Measurements from ENCODE around the gene STXBP1.
A peak's percentile ranks its signal among the peaks of the same experiment; 100 is the strongest.

The STXBP1 gene

DNA sequence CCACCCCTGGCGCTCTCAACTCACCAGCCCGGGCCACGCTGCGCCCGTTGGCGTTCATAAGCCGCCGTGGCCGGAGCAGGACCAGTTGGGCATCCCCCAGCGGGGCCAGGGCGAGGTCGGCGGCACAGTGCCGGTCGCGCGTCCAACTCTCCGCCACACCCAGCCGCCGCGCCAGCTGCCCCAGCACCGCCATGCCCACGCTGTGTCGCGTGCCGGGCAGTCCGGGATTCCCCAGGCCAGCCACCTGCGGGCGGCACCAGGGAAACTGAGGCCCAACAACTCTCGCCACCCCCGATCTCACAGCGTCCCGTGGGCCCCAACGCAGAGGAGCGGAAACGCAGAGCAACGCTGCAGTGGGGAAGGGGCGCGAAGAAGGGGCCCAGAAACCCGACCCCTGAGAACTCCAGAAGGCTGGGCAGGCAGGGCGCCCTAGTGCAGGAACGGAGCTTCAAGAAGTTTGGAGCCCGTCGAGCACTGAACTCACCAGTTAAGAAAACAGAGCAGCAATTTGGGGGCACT lies 102.9 kb downstream of the STXBP1 start:
- Histone ChIP-seq H3K9me3 (ENCODE audit: insufficient read depth, low read length) (no peaks in the 10 kb centered on the region), H2AFZ (ENCODE audit: low read depth, low read length, severe bottlenecking) (peak overlapping the region; percentile 95), H3K4me3 (ENCODE audit: insufficient read depth, low read length, poor library complexity, severe bottlenecking) (peak overlapping the region; percentile 68), H3K27ac (ENCODE audit: low read depth, low read length) (no peak overlapping the region), H3K9ac (ENCODE audit: low read length) (peak overlapping the region; percentile 64), H3K27me3 (ENCODE audit: low read length) (no peaks in the 10 kb centered on the region), H4K20me1 (ENCODE audit: low read depth, low read length) (no peaks in the 10 kb centered on the region), H3K79me2 (ENCODE audit: insufficient read depth, low read length) (no peaks in the 10 kb centered on the region), H3K9me2 (replicated peaks; ENCODE audit: insufficient read depth, low read length) (no peaks in the 10 kb centered on the region), H3F3A (ENCODE audit: insufficient read depth) (no peaks in the 10 kb centered on the region), H3K36me3 (ENCODE audit: low read length) (no peaks in the 10 kb centered on the region), H3K4me2 (ENCODE audit: low read depth, low read length, poor library complexity, severe bottlenecking) (peak overlapping the region; percentile 86)
- TF ChIP-seq EZH2phosphoT487 (conservative IDR thresholded peaks at IDR 0.05; ENCODE audit: low read length): no peak
- TF ChIP-seq, protein P1, sequence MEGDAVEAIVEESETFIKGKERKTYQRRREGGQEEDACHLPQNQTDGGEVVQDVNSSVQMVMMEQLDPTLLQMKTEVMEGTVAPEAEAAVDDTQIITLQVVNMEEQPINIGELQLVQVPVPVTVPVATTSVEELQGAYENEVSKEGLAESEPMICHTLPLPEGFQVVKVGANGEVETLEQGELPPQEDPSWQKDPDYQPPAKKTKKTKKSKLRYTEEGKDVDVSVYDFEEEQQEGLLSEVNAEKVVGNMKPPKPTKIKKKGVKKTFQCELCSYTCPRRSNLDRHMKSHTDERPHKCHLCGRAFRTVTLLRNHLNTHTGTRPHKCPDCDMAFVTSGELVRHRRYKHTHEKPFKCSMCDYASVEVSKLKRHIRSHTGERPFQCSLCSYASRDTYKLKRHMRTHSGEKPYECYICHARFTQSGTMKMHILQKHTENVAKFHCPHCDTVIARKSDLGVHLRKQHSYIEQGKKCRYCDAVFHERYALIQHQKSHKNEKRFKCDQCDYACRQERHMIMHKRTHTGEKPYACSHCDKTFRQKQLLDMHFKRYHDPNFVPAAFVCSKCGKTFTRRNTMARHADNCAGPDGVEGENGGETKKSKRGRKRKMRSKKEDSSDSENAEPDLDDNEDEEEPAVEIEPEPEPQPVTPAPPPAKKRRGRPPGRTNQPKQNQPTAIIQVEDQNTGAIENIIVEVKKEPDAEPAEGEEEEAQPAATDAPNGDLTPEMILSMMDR (IDR thresholded peaks at IDR 0.05; ENCODE audit: insufficient read depth, low read length, poor library complexity, severe bottlenecking): no peak

DNA sequence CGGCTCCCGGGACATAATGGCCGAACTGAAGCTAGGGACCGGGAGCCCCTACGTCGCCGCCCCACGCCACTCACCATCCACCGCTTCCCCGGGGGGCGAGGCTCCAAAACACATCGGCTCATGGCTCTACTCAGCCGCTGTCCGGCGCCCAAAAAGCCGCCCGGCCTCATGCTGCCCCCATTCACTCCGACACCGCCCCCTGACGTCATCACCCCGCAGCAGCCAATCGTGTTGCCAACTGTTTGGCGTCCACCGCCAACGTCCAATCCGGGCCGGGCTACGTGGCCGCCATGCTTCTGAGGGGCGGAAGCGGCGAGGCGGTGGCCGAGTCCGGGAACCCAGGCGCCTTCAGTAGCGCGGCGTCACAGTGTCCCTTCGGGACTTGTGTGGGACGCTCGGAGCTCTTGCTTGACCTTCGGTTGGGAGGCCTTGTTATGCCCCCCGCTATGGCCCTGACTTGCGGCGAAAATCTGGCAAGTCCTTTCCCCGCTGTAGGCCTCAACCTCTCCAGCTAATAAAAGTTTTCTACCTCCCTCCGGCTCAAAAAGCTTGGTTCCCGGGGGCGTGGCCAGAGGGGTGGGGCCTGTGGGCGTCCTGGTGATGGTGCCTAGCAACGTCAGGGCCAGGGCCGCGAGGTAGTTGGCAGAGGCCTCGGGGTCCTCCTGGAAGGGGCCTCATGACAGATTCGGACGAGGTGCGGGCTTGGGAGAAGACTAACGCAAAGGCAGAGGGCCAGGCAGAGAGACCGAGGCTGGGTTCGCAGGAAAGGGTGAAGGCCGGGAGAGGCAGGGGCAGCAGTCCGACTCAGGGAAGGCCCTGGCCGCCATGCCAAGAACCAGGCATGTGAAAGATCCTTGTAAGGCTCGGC lies 103.6 kb downstream of the STXBP1 start, which contains the start of the genes PTRH1 and TTC16:
Gene PTRH1, minus strand, starts transcription at position 194 of the 868 bp plus-strand sequence. Its CDS starts 24 bp downstream, at position 170.
Gene TTC16, plus strand, starts transcription at position 610 of the 868 bp plus-strand sequence. Its CDS starts 67 bp downstream, at position 677.
- no peaks in the 10 kb centered on the region for H3K79me2 ChIP-seq (ENCODE audit: insufficient read depth, low read length)

DNA sequence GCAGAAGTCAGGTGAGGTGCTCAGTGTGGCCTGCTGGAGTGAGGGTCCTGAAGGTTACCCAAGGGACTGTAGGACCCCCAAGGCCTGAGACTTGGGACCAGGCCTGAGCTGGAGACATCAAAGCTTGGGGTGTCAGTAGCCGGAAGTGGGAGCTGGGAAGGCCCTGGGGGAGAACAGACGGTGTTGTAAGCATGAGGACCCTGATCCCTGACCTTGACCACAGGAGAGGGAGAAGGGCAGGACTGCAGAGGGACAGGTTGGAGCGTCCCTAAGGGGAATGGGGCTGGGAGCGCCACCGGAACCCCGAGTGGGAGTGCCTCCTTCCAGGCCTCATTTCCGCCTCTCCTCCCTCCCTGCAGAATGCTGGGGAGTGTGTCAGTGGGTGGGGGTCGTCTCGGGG lies 104.3 kb downstream of the STXBP1 start:
- Histone ChIP-seq H3K79me2 (ENCODE audit: insufficient read depth, low read length) (no peaks in the 10 kb centered on the region), H3K9ac (ENCODE audit: low read length) (no peak overlapping the region), H3K9me3 (ENCODE audit: insufficient read depth, low read length) (no peaks in the 10 kb centered on the region), H3K27ac (ENCODE audit: low read depth, low read length) (no peak overlapping the region), H3F3A (ENCODE audit: insufficient read depth) (no peaks in the 10 kb centered on the region), H3K9me2 (replicated peaks; ENCODE audit: insufficient read depth, low read length) (no peaks in the 10 kb centered on the region), H3K4me2 (ENCODE audit: low read depth, low read length, poor library complexity, severe bottlenecking) (peak overlapping the region; percentile 86), H3K27me3 (ENCODE audit: low read length) (no peaks in the 10 kb centered on the region), H4K20me1 (ENCODE audit: low read depth, low read length) (no peaks in the 10 kb centered on the region), H3K4me3 (ENCODE audit: insufficient read depth, low read length, poor library complexity, severe bottlenecking) (no peak overlapping the region), H3K36me3 (ENCODE audit: low read length) (no peaks in the 10 kb centered on the region), H2AFZ (ENCODE audit: low read depth, low read length, severe bottlenecking) (peak overlapping the region; percentile 95)
- TF ChIP-seq, protein P1 (IDR thresholded peaks at IDR 0.05; ENCODE audit: insufficient read depth, low read length, poor library complexity, severe bottlenecking): no peak
- no peak for TF ChIP-seq EZH2phosphoT487 (conservative IDR thresholded peaks at IDR 0.05; ENCODE audit: low read length)

More for the DNA sequence above, 103.6 kb downstream of the STXBP1 start, which contains the start of the genes PTRH1 and TTC16:
- no peaks in the 10 kb centered on the region for H3F3A ChIP-seq (ENCODE audit: insufficient read depth)
- peak within 1 kb of the TSS; percentile 68 for H3K4me3 ChIP-seq (ENCODE audit: insufficient read depth, low read length, poor library complexity, severe bottlenecking)
- no peaks in the 10 kb centered on the region for H3K27me3 ChIP-seq (ENCODE audit: low read length)
- H3K9me2 ChIP-seq (replicated peaks; ENCODE audit: insufficient read depth, low read length): no peaks in the 10 kb centered on the region
- TF ChIP-seq EZH2phosphoT487 (conservative IDR thresholded peaks at IDR 0.05; ENCODE audit: low read length): no peak
- TF ChIP-seq, protein P1 (IDR thresholded peaks at IDR 0.05; ENCODE audit: insufficient read depth, low read length, poor library complexity, severe bottlenecking): no peak
- no peaks in the 10 kb centered on the region for H3K9me3 ChIP-seq (ENCODE audit: insufficient read depth, low read length)
- no peaks in the 10 kb centered on the region for H4K20me1 ChIP-seq (ENCODE audit: low read depth, low read length)
- peak within 1 kb of the TSS; percentile 95 for H2AFZ ChIP-seq (ENCODE audit: low read depth, low read length, severe bottlenecking)
- H3K36me3 ChIP-seq (ENCODE audit: low read length): no peaks in the 10 kb centered on the region
- H3K9ac ChIP-seq (ENCODE audit: low read length): peak within 1 kb of the TSS; percentile 64
- H3K27ac ChIP-seq (ENCODE audit: low read depth, low read length): no peak within 1 kb of the TSS
- H3K4me2 ChIP-seq (ENCODE audit: low read depth, low read length, poor library complexity, severe bottlenecking): peak within 1 kb of the TSS; percentile 86
